GM23338 (cell line): ENCODE results near the gene CRACR2B.

Experiments used
- CREB1 ChIP-seq: fragments of 250-450 bp; sonication (Bioruptor Pico); IDR thresholded peaks from 2 replicates; pipeline ENCODE4 v1.5.0; 2020; ENCODE audit warnings: low read depth, mild to moderate bottlenecking, moderate library complexity
- CTCF ChIP-seq, 2 experiments: fragments of 200-600 bp in 1 of 2; sonication (generic) in 1 of 2; conservative IDR thresholded peaks; 2 replicates each; pipeline versions ENCODE4 v1.5.1 to v1.6.1; 2016 to 2017; ENCODE audit warnings: antibody characterized with exemption in 2 of 2, low read depth in 2 of 2, mild to moderate bottlenecking in 2 of 2, moderate library complexity in 1 of 2
- ETS1 ChIP-seq: IDR thresholded peaks from 2 replicates; pipeline ENCODE4 v1.6.1; 2016; ENCODE audit warnings: antibody characterized with exemption
- EZH2 ChIP-seq: fragments of 200-600 bp; sonication (generic); IDR thresholded peaks from one replicate; pipeline ENCODE4 v1.8.0; 2017; ENCODE audit warnings: antibody characterized with exemption, mild to moderate bottlenecking, low read depth; ENCODE audit not compliant: unreplicated experiment
- EZH2phosphoT487 ChIP-seq: fragments of 200-600 bp; sonication (generic); IDR thresholded peaks from one replicate; pipeline ENCODE4 v1.8.1; 2018; ENCODE audit warnings: antibody characterized with exemption; ENCODE audit not compliant: unreplicated experiment
- POLR2AphosphoS5 ChIP-seq: IDR thresholded peaks from 2 replicates; pipeline ENCODE4 v1.6.1; 2016; ENCODE audit warnings: antibody characterized with exemption, low read depth

- TF ChIP-seq CTCF (conservative IDR thresholded peaks at IDR 0.05; ENCODE audit: low read depth in 2 of 2) (no peak), EZH2 (no peak), EZH2phosphoT487 (no peak), ETS1 (no peak), POLR2AphosphoS5 (no peak), CREB1 (CRISPR knock-in tag) (no peak)
These were observed 14.3 kb downstream of the CRACR2B start for GRCh38 chr11:841981-842369.
